Prostate gland (tissue), 2 donors: Measurements from ENCODE around the gene WNK1. TPM values are rescaled to one million over a fixed set of nuclear protein-coding genes. Genes with fewer than 3 reads are reported as not detected.

Experiments
- DNase-seq: peaks from one replicate; pipeline ENCODE4 v3.0.0-alpha.2; 2019; ENCODE audit warnings: low spot score
- H3K27ac ChIP-seq, 2 donors: fragments of 200-600 bp; sonication (generic); 2 replicates each; pipeline ENCODE4 v1.5.1; 2017 to 2019
- H3K27me3 ChIP-seq: fragments of 200-600 bp; sonication (generic); replicated peaks from 2 replicates; pipeline ENCODE4 v1.5.1; 2019; ENCODE audit not compliant: insufficient read depth
- H3K36me3 ChIP-seq, 2 donors: fragments of 200-600 bp; sonication (generic); 1 replicate in 1 of 2; 2 replicates in 1 of 2; pipeline versions ENCODE4 v1.5.1 to v1.8.1; 2017 to 2019
- H3K4me1 ChIP-seq: fragments of 200-600 bp; sonication (generic); replicated peaks from 2 replicates; pipeline ENCODE4 v1.5.1; 2019
- H3K4me3 ChIP-seq, 2 donors: fragments of 200-600 bp; sonication (generic); 2 replicates each; pipeline ENCODE4 v1.5.1; 2017 to 2019
- H3K9me3 ChIP-seq: fragments of 200-600 bp; sonication (generic); 2 replicates; pipeline ENCODE4 v1.5.1; 2017
- POLR2A ChIP-seq: fragments of 450-650 bp; IDR thresholded peaks from one replicate; pipeline ENCODE4 v1.6.1; 2016; ENCODE audit warnings: antibody characterized with exemption, mild to moderate bottlenecking
- POLR2AphosphoS5 ChIP-seq: sonication (generic); formaldehyde crosslinking; IDR thresholded peaks from one replicate; pipeline ENCODE4 v1.6.1; 2017; ENCODE audit warnings: antibody characterized with exemption
- WGBS: methylation state at CpG from one replicate; pipeline ENCODE4 v1.1.5; 2018; 5-methylcytosine and 5-hydroxymethylcytosine counted together
- intact Hi-C: fragments of 100-400 bp; cut with DNase I; formaldehyde crosslinking; loops from one replicate; pipeline ENCODE4 v1.14.2; 2022
- total RNA-seq, 2 donors: library from RNA; depleted of rRNA; stranded (reverse); fragments of >200 nt; gene quantifications; one replicate each; pipeline ENCODE4 v1.1.0, GENCODE V29; 2016
- TF ChIP-seq, protein P1 (sequence below), 4 experiments: fragments of 200-600 bp in 2 of 4; fragments of 450-650 bp in 2 of 4; sonication (generic) in 2 of 4; IDR thresholded peaks; 1 replicate in 3 of 4; 2 replicates in 1 of 4; pipeline ENCODE4 v1.5.1; 2016 to 2019; ENCODE audit warnings: antibody characterized with exemption in 4 of 4, mild to moderate bottlenecking in 2 of 4, moderate library complexity in 2 of 4

WNK1 gene
- total RNA-seq, 2 donors from 2014 or later = 82.7 to 223 TPM

DNA sequence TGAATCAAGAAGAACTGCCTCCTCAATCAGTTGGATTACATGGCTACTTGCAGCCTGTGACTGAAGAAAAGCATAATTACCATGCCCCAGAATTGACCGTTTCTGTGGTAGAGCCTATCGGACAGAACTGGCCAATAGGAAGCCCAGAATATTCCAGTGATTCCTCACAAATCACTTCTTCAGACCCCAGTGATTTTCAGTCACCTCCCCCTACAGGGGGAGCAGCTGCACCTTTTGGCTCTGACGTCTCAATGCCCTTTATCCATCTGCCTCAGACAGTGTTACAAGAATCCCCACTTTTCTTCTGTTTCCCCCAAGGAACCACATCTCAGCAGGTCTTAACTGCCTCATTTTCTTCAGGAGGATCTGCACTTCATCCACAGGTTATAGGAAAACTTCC is 116.3 kb downstream of the WNK1 start:
- 72% methylated on average over 3 of the region's 3 CpGs for WGBS
- intact Hi-C loops = no loop called here

DNA sequence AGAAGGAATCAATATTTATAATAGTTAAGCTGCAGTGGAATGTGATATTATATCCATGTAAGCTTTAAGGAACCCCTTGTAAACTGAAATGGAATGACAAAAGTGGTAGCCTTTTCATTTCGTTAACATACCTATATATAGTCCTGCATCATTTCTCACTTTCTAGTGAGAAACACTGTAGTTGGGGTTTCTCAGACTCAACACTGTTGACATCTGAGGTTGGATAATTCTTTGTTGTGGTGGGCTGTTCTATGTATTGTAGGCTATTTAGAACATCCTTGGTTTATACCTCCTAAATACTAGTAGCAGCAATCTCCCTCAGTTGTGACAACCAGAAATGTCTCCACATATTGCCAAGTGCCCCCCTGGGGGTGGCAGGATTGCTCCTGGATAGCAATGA is 118.0 kb downstream of the WNK1 start:
- intact Hi-C loops = no loop called here
- 89% methylated on average over 1 of the region's 1 CpG for WGBS

More for the DNA sequence above, 116.3 kb downstream of the WNK1 start:
- no peak for TF ChIP-seq POLR2A
- Histone ChIP-seq H3K4me1 (no peaks in the 10 kb centered on the region), H3K9me3 (no peaks in the 10 kb centered on the region), H3K27me3 (no peaks in the 10 kb centered on the region), H3K36me3 (no peaks in the 10 kb centered on the region), H3K4me3 (no peak overlapping the region), H3K27ac (no peak overlapping the region)
- DNase-seq = no peak

DNA sequence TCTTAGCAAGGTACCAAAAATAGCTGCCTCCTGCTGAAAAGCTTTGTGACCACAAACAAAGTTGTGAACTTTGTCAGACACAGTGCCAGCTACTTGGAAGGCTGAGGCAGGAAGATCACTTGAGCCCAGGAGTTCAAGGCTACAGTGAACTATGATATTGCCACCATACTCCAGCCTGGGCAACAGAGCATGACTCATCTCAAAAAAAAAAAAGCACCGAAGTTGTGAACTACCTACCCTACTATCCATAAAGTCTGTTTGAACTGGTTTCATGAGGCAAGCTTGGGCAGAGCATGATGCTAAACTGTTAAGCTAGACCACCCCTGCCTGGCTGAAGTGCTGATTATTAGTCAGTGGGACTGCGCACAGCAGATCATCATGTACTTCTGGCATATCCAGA is 121.6 kb downstream of the WNK1 start:
- intact Hi-C loops = no loop called here
- 71% methylated on average over 2 of the region's 2 CpGs for WGBS
- TF ChIP-seq POLR2AphosphoS5 (no peak), POLR2A (no peak)
- TF ChIP-seq, protein P1, sequence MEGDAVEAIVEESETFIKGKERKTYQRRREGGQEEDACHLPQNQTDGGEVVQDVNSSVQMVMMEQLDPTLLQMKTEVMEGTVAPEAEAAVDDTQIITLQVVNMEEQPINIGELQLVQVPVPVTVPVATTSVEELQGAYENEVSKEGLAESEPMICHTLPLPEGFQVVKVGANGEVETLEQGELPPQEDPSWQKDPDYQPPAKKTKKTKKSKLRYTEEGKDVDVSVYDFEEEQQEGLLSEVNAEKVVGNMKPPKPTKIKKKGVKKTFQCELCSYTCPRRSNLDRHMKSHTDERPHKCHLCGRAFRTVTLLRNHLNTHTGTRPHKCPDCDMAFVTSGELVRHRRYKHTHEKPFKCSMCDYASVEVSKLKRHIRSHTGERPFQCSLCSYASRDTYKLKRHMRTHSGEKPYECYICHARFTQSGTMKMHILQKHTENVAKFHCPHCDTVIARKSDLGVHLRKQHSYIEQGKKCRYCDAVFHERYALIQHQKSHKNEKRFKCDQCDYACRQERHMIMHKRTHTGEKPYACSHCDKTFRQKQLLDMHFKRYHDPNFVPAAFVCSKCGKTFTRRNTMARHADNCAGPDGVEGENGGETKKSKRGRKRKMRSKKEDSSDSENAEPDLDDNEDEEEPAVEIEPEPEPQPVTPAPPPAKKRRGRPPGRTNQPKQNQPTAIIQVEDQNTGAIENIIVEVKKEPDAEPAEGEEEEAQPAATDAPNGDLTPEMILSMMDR (IDR thresholded peaks at IDR 0.05) = no peak
- DNase-seq = no peak
- Histone ChIP-seq H3K27me3 (no peaks in the 10 kb centered on the region), H3K27ac (no peak overlapping the region), H3K9me3 (no peaks in the 10 kb centered on the region), H3K4me1 (no peaks in the 10 kb centered on the region), H3K4me3 (no peak overlapping the region), H3K36me3 (no peaks in the 10 kb centered on the region)

More for the DNA sequence above, 118.0 kb downstream of the WNK1 start:
- TF ChIP-seq POLR2A (no peak), POLR2AphosphoS5 (no peak)
- TF ChIP-seq, protein P1 (IDR thresholded peaks at IDR 0.05) = no peak
- H3K36me3 ChIP-seq = no peaks in the 10 kb centered on the region
- no peak overlapping the region for H3K27ac ChIP-seq
- DNase-seq = no peak
- no peaks in the 10 kb centered on the region for H3K27me3 ChIP-seq
- H3K4me1 ChIP-seq = no peaks in the 10 kb centered on the region
- no peak overlapping the region for H3K4me3 ChIP-seq
- no peaks in the 10 kb centered on the region for H3K9me3 ChIP-seq

DNA sequence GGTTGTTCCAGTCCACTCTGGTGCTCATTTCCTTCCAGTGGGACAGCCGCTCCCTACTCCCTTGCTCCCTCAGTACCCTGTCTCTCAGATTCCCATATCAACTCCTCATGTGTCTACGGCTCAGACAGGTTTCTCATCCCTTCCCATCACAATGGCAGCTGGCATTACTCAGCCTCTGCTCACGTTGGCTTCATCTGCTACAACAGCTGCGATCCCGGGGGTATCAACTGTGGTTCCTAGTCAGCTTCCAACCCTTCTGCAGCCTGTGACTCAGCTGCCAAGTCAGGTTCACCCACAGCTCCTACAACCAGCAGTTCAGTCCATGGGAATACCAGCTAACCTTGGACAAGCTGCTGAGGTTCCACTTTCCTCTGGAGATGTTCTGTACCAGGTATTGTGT is 127.3 kb downstream of the WNK1 start:
- intact Hi-C loops = no loop called here
- H3K4me3 ChIP-seq = no peak overlapping the region
- 88% methylated on average over 5 of the region's 5 CpGs for WGBS
- H3K9me3 ChIP-seq = no peaks in the 10 kb centered on the region
- no peak for DNase-seq
- H3K27me3 ChIP-seq = no peaks in the 10 kb centered on the region
- H3K27ac ChIP-seq = no peak overlapping the region
- TF ChIP-seq POLR2AphosphoS5 = no peak
- H3K4me1 ChIP-seq = no peaks in the 10 kb centered on the region
- peaks cover 5 to 7% of the 10 kb centered on the region in 2 donors for H3K36me3 ChIP-seq

- Histone ChIP-seq H3K4me1 (no peaks in the 10 kb centered on the region), H3K9me3 (no peaks in the 10 kb centered on the region), H3K36me3 (peaks cover 11 to 16% of the 10 kb centered on the region in 2 donors), H3K27ac (no peak overlapping the region), H3K4me3 (no peak overlapping the region), H3K27me3 (no peaks in the 10 kb centered on the region)
- intact Hi-C loops = no loop called here
- WGBS = 83% methylated on average over 4 of the region's 4 CpGs
- TF ChIP-seq, protein P1 (IDR thresholded peaks at IDR 0.05) = no peak
- no peak for TF ChIP-seq POLR2A
- no peak for TF ChIP-seq POLR2AphosphoS5
- no peak for DNase-seq
Observed at GRCh38 chr12:880656-881055, 128.3 kb downstream of the WNK1 start.

GRCh38 chr12:884746-885414 is 132.5 kb downstream of the WNK1 start:
- H3K27me3 ChIP-seq = no peaks in the 10 kb centered on the region
- no peak for TF ChIP-seq POLR2AphosphoS5
- TF ChIP-seq POLR2A = no peak
- TF ChIP-seq, protein P1 (IDR thresholded peaks at IDR 0.05) = no peak
- H3K4me3 ChIP-seq = no peak overlapping the region
- H3K9me3 ChIP-seq = no peaks in the 10 kb centered on the region
- 97% methylated on average over 5 of the region's 5 CpGs for WGBS
- H3K36me3 ChIP-seq = peaks cover 11 to 23% of the 10 kb centered on the region in 2 donors
- DNase-seq = no peak
- no peak overlapping the region for H3K27ac ChIP-seq
- intact Hi-C loops = no loop called here
- H3K4me1 ChIP-seq = no peaks in the 10 kb centered on the region
